Ovary (tissue), 9 donors: Measurements from ENCODE around the gene HS6ST3. TPM values are rescaled to one million over a fixed set of nuclear protein-coding genes. Genes with fewer than 3 reads are reported as not detected.

ENCODE experiments used
- DNase-seq, 5 donors: peaks; one replicate each; pipeline ENCODE4 v3.0.0-alpha.2; 2019 to 2020
- H3K27ac ChIP-seq, 2 donors: fragments of 200-600 bp; one replicate each; pipeline versions ENCODE4 v1.5.1 to v1.8.0; 2019 to 2022
- H3K27me3 ChIP-seq: fragments of 200-600 bp; one replicate; pipeline ENCODE4 v1.8.0; 2022
- H3K36me3 ChIP-seq: fragments of 200-600 bp; sonication (generic); one replicate; pipeline ENCODE4 v1.5.1; 2019
- H3K4me1 ChIP-seq: one replicate; pipeline ENCODE4 v1.8.1; 2013; ENCODE audit warnings: mild to moderate bottlenecking, moderate library complexity; ENCODE audit not compliant: insufficient read depth
- H3K4me3 ChIP-seq: fragments of 200-600 bp; sonication (generic); one replicate; pipeline ENCODE4 v1.5.1; 2017
- H3K9me3 ChIP-seq, 2 donors: fragments of 200-600 bp in 1 of 2; sonication (generic) in 1 of 2; one replicate each; pipeline versions ENCODE4 v1.5.1 to v1.8.1; 2013 to 2019; ENCODE audit warnings: mild to moderate bottlenecking in 1 of 2, moderate library complexity in 1 of 2
- EP300 ChIP-seq: sonication (generic); formaldehyde crosslinking; IDR thresholded peaks from one replicate; pipeline ENCODE4 v1.6.1; 2017; ENCODE audit warnings: antibody characterized with exemption
- POLR2A ChIP-seq: fragments of 450-650 bp; IDR thresholded peaks from one replicate; pipeline ENCODE4 v1.6.1; 2017; ENCODE audit warnings: antibody characterized with exemption, mild to moderate bottlenecking, moderate library complexity
- WGBS, 3 donors: extraction: QIAGEN DNeasy Blood & Tissue Kit in 1 of 3; methylation state at CpG; one replicate each; pipeline versions ENCODE4 v1.1.5 to v1.1.7; 2013 to 2017; 5-methylcytosine and 5-hydroxymethylcytosine counted together
- intact Hi-C, 4 donors: fragments of 100-400 bp; cut with DNase I; formaldehyde crosslinking; loops; one replicate each; pipeline versions ENCODE4 v1.11.0 to v1.15.1; 2022 to 2023
- polyA plus RNA-seq, 2 donors: library from polyadenylated mRNA; stranded (reverse); fragments of 200-250 nt in 1 of 2; fragments of 350-450 nt in 1 of 2; fragmentation: Illumina TruSeq in 1 of 2; extraction: RNeasy Lipid Tissue Mini Kit (QIAGEN cat#74804) in 1 of 2; gene quantifications; one replicate each; pipeline ENCODE4 v1.2.3, GENCODE V29; 2013 to 2014
- total RNA-seq, 7 donors: library from RNA; depleted of rRNA in 2 of 7; stranded (reverse); fragments of >200 nt in 2 of 7; fragmentation: NEBNext Ultra II Directional in 3 of 7; extraction: Animal tissue kit (Norgen Biotek cat#: 25700) in 3 of 7; gene quantifications; one replicate each; pipeline versions ENCODE4 v1.1.0 to v1.2.4, GENCODE V29; 2016 to 2023
- TF ChIP-seq, protein P1 (sequence below), 3 donors: fragments of 450-650 bp in 2 of 3; fragments of 200-600 bp in 1 of 3; IDR thresholded peaks; one replicate each; pipeline versions ENCODE4 v1.5.1 to v1.8.0; 2016 to 2022; ENCODE audit warnings: antibody characterized with exemption in 3 of 3, mild to moderate bottlenecking in 1 of 3
- donor health status: DM: no; HTN: no; CAD: no; lungs with moderate emphysema.
- donor health status: DM: no; HTN: no; CAD: no.
- donor health status: Bipolar disorder and iron deficiency.
- donor health status: DM: yes; HTN: yes; CAD: no.
- donor health status: DM: no; HTN: no; CAD: no.
- donor health status: DM: yes; HTN: yes; CAD: no.

Gene HS6ST3
- total and polyA plus RNA-seq, 9 donors = 0.05 to 0.46 (median 0.19) TPM; not detected in 3

GRCh38 chr13:96444676-96445075, 354.8 kb downstream of the HS6ST3 start:
- no peaks in the 10 kb centered on the region for H3K9me3 ChIP-seq
- no peak for DNase-seq
- H3K27ac ChIP-seq = no peak overlapping the region
- no peaks in the 10 kb centered on the region for H3K27me3 ChIP-seq
- no peaks in the 10 kb centered on the region for H3K4me1 ChIP-seq
- H3K36me3 ChIP-seq = no peaks in the 10 kb centered on the region
- no peak overlapping the region for H3K4me3 ChIP-seq
- intact Hi-C loops = no loop called here
- TF ChIP-seq EP300 (no peak), POLR2A (no peak)
- TF ChIP-seq, protein P1, sequence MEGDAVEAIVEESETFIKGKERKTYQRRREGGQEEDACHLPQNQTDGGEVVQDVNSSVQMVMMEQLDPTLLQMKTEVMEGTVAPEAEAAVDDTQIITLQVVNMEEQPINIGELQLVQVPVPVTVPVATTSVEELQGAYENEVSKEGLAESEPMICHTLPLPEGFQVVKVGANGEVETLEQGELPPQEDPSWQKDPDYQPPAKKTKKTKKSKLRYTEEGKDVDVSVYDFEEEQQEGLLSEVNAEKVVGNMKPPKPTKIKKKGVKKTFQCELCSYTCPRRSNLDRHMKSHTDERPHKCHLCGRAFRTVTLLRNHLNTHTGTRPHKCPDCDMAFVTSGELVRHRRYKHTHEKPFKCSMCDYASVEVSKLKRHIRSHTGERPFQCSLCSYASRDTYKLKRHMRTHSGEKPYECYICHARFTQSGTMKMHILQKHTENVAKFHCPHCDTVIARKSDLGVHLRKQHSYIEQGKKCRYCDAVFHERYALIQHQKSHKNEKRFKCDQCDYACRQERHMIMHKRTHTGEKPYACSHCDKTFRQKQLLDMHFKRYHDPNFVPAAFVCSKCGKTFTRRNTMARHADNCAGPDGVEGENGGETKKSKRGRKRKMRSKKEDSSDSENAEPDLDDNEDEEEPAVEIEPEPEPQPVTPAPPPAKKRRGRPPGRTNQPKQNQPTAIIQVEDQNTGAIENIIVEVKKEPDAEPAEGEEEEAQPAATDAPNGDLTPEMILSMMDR (IDR thresholded peaks at IDR 0.05) = no peak
- WGBS, 3 donors = 47 to 54% (median 50%) methylated on average over 3 of the region's 3 CpGs

- Histone ChIP-seq H3K27me3 (no peaks in the 10 kb centered on the region), H3K4me3 (no peak overlapping the region), H3K36me3 (no peaks in the 10 kb centered on the region), H3K27ac (no peak overlapping the region), H3K4me1 (no peaks in the 10 kb centered on the region), H3K9me3 (no peaks in the 10 kb centered on the region)
- 12 to 22% (median 20%) methylated on average over 1 of the region's 1 CpG for WGBS, 3 donors
- TF ChIP-seq, protein P1 (IDR thresholded peaks at IDR 0.05) = no peak
- TF ChIP-seq POLR2A (no peak), EP300 (no peak)
- intact Hi-C loops = no loop called here
- DNase-seq = no peak
These were observed 360.0 kb downstream of the HS6ST3 start for GRCh38 chr13:96449920-96450319.

- 46 to 51% (median 47%) methylated on average over 4 of the region's 4 CpGs for WGBS, 3 donors
These were observed 360.6 kb downstream of the HS6ST3 start for GRCh38 chr13:96450326-96451020.

DNA sequence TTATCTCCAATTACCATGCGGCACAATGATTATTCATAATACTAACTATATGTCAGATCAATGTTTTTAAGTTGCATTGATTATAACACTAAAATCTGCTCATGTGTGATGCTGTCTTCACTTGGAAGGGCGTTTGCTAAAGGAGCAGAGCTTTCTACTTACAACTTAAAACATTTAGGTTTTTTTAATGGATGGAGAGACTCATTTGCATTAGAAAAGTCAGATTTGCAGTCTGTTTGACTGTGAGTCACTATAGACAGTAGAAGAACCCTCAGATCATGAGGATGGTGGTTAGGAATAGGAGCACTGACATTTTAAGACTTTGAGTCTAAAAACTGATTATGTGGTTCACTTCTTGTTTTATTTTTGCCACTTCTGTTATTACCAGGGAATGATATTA, 364.6 kb downstream of the HS6ST3 start:
- no peaks in the 10 kb centered on the region for H3K27me3 ChIP-seq
- intact Hi-C loops = no loop called here
- no peaks in the 10 kb centered on the region for H3K9me3 ChIP-seq
- no peak overlapping the region for H3K27ac ChIP-seq
- H3K4me1 ChIP-seq = no peaks in the 10 kb centered on the region
- no peak for TF ChIP-seq EP300
- WGBS, 3 donors = 16 to 22% (median 20%) methylated on average over 2 of the region's 2 CpGs
- no peaks in the 10 kb centered on the region for H3K36me3 ChIP-seq
- H3K4me3 ChIP-seq = no peak overlapping the region
- DNase-seq = no peak

More at GRCh38 chr13:96450326-96451020, 360.6 kb downstream of the HS6ST3 start:
- Histone ChIP-seq H3K27me3 (no peaks in the 10 kb centered on the region), H3K36me3 (no peaks in the 10 kb centered on the region), H3K4me1 (no peaks in the 10 kb centered on the region), H3K27ac (no peak overlapping the region), H3K4me3 (no peak overlapping the region), H3K9me3 (no peaks in the 10 kb centered on the region)
- DNase-seq = no peak
- intact Hi-C loops = no loop called here
- no peak for TF ChIP-seq POLR2A

GRCh38 chr13:96460609-96461008, 370.7 kb downstream of the HS6ST3 start:
- Histone ChIP-seq H3K9me3 (no peaks in the 10 kb centered on the region), H3K27me3 (no peaks in the 10 kb centered on the region), H3K27ac (no peak overlapping the region), H3K36me3 (no peaks in the 10 kb centered on the region), H3K4me1 (no peaks in the 10 kb centered on the region), H3K4me3 (no peak overlapping the region)
- intact Hi-C loops = no loop called here
- no peak for DNase-seq
- WGBS, 3 donors = 50 to 68% (median 56%) methylated on average over 2 of the region's 2 CpGs
- TF ChIP-seq POLR2A (no peak), EP300 (no peak)
- TF ChIP-seq, protein P1 (IDR thresholded peaks at IDR 0.05) = no peak
